VCaP (cell line): ENCODE results near the gene ARFGAP1.
A peak's percentile ranks its signal among the peaks of the same experiment; 100 is the strongest.

Experiments
- H3K27ac ChIP-seq: fragments of 450-650 bp; 2 replicates; pipeline ENCODE4 v1.5.1; 2017
- TF ChIP-seq, protein P1 (sequence below): fragments of 450-650 bp; conservative IDR thresholded peaks from 2 replicates; pipeline ENCODE4 v1.5.1; 2017; ENCODE audit warnings: mild to moderate bottlenecking, moderate library complexity

The ARFGAP1 gene

DNA sequence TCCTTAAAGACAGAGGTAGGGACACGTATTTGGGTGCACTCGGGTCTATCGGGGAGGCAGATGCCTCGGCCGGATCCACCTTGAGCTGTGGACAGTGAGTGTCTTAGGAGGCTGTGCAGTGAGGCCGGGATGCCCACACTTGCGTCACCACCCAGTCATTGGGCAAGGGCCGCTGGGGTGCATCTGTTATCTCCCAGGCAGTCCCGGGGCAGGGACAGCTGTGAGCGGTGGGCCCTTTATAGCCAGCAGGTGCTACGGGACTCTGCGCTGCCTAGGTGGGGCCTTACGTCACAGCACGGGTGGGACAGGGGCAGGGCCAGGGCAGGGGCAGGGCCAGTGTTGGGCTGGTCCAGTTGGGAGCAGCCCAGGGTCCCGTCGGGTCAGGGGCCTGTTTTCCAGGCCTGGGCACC, 19.7 kb downstream of the ARFGAP1 start:
- H3K27ac ChIP-seq = no peak overlapping the region
- TF ChIP-seq, protein P1, sequence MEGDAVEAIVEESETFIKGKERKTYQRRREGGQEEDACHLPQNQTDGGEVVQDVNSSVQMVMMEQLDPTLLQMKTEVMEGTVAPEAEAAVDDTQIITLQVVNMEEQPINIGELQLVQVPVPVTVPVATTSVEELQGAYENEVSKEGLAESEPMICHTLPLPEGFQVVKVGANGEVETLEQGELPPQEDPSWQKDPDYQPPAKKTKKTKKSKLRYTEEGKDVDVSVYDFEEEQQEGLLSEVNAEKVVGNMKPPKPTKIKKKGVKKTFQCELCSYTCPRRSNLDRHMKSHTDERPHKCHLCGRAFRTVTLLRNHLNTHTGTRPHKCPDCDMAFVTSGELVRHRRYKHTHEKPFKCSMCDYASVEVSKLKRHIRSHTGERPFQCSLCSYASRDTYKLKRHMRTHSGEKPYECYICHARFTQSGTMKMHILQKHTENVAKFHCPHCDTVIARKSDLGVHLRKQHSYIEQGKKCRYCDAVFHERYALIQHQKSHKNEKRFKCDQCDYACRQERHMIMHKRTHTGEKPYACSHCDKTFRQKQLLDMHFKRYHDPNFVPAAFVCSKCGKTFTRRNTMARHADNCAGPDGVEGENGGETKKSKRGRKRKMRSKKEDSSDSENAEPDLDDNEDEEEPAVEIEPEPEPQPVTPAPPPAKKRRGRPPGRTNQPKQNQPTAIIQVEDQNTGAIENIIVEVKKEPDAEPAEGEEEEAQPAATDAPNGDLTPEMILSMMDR = no peak

DNA sequence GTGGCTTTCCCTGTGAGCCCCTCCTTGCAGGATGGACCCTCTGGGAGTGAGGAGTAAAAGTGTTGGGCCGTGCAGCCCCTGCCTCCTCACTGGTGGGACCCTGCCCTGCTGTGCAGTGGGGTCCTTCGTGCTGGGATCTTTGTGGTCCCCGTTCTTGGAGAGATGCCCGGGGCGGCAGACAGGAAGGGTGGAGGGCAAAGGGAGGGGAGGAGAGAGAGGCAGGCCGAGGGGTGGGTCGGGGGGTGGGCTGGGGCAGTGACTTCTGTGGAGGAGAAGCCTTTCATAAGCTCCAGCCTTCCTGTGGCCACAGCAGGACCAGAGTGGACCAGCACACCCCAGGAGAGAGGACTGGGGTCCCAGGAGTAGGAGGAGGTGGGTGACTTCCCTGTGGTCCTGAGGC, 20.3 kb downstream of the ARFGAP1 start, which contains the start of gene COL20A1:
Gene COL20A1, plus strand, starts transcription at position 283 of the 400 bp plus-strand sequence. CDS start 1,922 bp downstream, outside the sequence.
- TF ChIP-seq, protein P1 = no peak
- no peak within 1 kb of the TSS for H3K27ac ChIP-seq

DNA sequence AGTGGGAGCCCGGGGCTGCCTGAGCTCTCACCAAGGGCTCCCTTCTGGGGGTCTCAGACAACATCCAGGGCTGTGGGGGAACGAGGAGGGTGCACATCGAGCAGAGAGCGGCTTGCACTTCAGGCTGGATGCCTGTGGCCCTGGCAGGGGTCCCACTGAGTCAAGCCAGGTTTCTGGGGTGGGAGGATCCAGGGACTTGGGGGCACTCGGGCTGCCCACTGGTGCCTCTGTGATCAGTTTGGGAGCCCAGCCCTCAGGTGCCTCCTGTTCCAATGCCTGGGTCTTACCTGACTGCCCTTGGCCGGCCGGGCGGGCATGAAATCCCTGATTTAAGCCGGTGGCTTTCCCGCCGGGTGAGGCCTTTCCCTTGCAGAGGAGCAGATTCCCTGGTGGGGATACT, 20.8 kb downstream of the ARFGAP1 start:
- TF ChIP-seq, protein P1 = no peak
- no peak overlapping the region for H3K27ac ChIP-seq

DNA sequence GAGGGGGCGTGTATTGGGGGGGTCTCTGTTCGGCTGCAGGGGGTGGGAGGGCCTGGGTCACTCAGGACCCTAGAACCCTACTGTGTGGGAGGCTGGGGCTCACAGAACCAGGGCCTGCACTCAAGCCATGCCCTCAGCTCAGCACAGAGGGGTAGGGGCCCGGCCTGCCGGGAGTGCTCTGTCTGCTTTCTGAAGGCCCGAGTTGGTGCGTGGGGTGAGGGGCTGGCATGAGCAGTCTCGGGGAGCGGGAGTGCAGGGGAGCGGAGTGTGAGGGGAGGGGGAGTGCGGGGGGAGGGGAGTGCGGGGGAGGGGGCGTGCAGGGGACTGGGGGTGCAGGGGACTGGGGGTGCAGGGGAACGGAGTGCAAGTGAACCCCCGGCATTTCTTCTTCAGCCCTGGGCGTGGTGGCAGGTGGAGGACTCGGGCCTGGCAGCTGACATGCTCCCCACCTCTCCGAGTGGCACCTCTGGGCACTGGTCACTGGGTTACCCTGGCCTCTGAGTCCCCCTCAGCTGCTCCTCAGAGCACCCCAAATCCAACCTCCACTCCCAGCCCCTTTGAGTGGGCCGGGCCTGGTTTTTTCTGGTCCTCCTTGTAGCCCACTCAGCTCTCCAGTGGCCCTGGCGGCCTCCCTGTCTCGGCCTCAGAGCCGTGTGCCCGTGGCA, 21.4 kb downstream of the ARFGAP1 start:
- no peak overlapping the region for H3K27ac ChIP-seq
- TF ChIP-seq, protein P1 = no peak

DNA sequence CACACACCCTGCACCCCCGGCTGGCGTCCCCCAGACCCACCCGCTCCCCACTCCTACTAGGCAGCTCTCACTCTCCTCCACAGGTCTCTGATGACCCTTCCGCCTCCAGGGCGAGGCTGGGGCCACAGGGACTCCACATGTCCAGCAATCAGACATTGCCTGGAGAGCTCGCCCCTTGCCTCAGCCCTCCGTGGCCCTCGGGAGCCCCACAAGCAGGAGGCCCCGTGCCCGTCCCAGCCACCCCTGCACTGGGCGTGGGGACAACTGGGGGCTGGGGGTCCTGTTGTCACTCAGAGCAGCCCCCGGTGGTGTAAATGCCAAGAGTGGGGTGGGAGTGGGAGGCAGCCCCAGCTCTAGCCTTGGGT, 21.9 kb downstream of the ARFGAP1 start:
- TF ChIP-seq, protein P1 = no peak
- no peak overlapping the region for H3K27ac ChIP-seq

DNA sequence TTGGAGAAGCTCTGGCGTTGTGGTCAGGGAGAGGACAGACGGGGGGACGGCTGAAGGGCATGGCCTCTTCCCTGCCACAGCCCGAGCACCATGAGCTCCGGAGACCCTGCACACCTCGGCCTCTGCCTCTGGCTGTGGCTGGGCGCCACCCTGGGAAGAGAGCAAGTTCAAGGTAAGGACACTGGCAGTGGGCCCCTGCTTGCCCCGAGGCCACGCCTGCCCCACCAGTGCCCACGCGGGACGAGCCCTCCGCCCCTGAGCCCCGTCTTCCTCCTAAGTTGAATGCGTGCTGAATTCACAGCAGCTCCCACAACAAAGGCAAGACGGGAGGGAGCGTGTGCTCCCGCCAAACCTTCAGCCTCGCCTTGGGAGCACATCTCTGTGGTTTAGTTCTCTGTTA, 22.4 kb downstream of the ARFGAP1 start:
- H3K27ac ChIP-seq = no peak overlapping the region
- TF ChIP-seq, protein P1 = no peak

- TF ChIP-seq, protein P1 = peak; percentile 39
- H3K27ac ChIP-seq = no peak overlapping the region
Measured at GRCh38 chr20:63295422-63295821, 22.8 kb downstream of the ARFGAP1 start.
